Ovary (tissue), 10 donors: Measurements from ENCODE around the gene IFNE. TPM values are rescaled to one million over a fixed set of nuclear protein-coding genes. Genes with fewer than 3 reads are reported as not detected.

Experiments used
- DNase-seq, 5 donors: peaks; one replicate each; pipeline ENCODE4 v3.0.0-alpha.2; 2019 to 2020
- H3K27ac ChIP-seq, 2 donors: fragments of 200-600 bp; one replicate each; pipeline versions ENCODE4 v1.5.1 to v1.8.0; 2019 to 2022
- H3K27me3 ChIP-seq: fragments of 200-600 bp; one replicate; pipeline ENCODE4 v1.8.0; 2022
- H3K36me3 ChIP-seq: fragments of 200-600 bp; sonication (generic); one replicate; pipeline ENCODE4 v1.5.1; 2019
- H3K4me1 ChIP-seq: one replicate; pipeline ENCODE4 v1.8.1; 2013; ENCODE audit warnings: mild to moderate bottlenecking, moderate library complexity; ENCODE audit not compliant: insufficient read depth
- H3K4me3 ChIP-seq: fragments of 200-600 bp; sonication (generic); one replicate; pipeline ENCODE4 v1.5.1; 2017
- H3K9me3 ChIP-seq, 2 donors: fragments of 200-600 bp in 1 of 2; sonication (generic) in 1 of 2; one replicate each; pipeline versions ENCODE4 v1.5.1 to v1.8.1; 2013 to 2019; ENCODE audit warnings: mild to moderate bottlenecking in 1 of 2, moderate library complexity in 1 of 2
- CTCF ChIP-seq, 3 donors: fragments of 450-650 bp in 2 of 3; fragments of 200-600 bp in 1 of 3; IDR thresholded peaks; one replicate each; pipeline versions ENCODE4 v1.5.1 to v1.8.0; 2016 to 2022; ENCODE audit warnings: antibody characterized with exemption in 3 of 3, mild to moderate bottlenecking in 1 of 3
- EP300 ChIP-seq: sonication (generic); formaldehyde crosslinking; IDR thresholded peaks from one replicate; pipeline ENCODE4 v1.6.1; 2017; ENCODE audit warnings: antibody characterized with exemption
- POLR2A ChIP-seq: fragments of 450-650 bp; IDR thresholded peaks from one replicate; pipeline ENCODE4 v1.6.1; 2017; ENCODE audit warnings: antibody characterized with exemption, mild to moderate bottlenecking, moderate library complexity
- WGBS, 3 donors: extraction: QIAGEN DNeasy Blood & Tissue Kit in 1 of 3; methylation state at CpG; one replicate each; pipeline versions ENCODE4 v1.1.5 to v1.1.7; 2013 to 2017; 5-methylcytosine and 5-hydroxymethylcytosine counted together
- intact Hi-C, 4 donors: fragments of 100-400 bp; cut with DNase I; formaldehyde crosslinking; loops; one replicate each; pipeline versions ENCODE4 v1.11.0 to v1.15.1; 2022 to 2023
- long read RNA-seq, 3 donors: library from polyadenylated mRNA in 2 of 3; unstranded in 2 of 3; transcript quantifications; one replicate each; pipeline ENCODE4 v2.0.0 and lab custom pipeline, GENCODE V29; 2021 to 2026
- polyA plus RNA-seq, 2 donors: library from polyadenylated mRNA; stranded (reverse); fragments of 200-250 nt in 1 of 2; fragments of 350-450 nt in 1 of 2; fragmentation: Illumina TruSeq in 1 of 2; extraction: RNeasy Lipid Tissue Mini Kit (QIAGEN cat#74804) in 1 of 2; gene quantifications; one replicate each; pipeline ENCODE4 v1.2.3, GENCODE V29; 2013 to 2014
- total RNA-seq, 7 donors: library from RNA; depleted of rRNA in 2 of 7; stranded (reverse); fragments of >200 nt in 2 of 7; fragmentation: NEBNext Ultra II Directional in 3 of 7; extraction: Animal tissue kit (Norgen Biotek cat#: 25700) in 3 of 7; gene quantifications; one replicate each; pipeline versions ENCODE4 v1.1.0 to v1.2.4, GENCODE V29; 2016 to 2023
- donor health status: DM: no; HTN: no; CAD: no; lungs with moderate emphysema.
- donor health status: DM: no; HTN: no; CAD: no.
- donor health status: Bipolar disorder and iron deficiency.
- donor health status: DM: yes; HTN: yes; CAD: no.
- donor health status: DM: no; HTN: no; CAD: no.
- donor health status: DM: yes; HTN: yes; CAD: no.

IFNE gene
- total RNA-seq (under 1 TPM in 1 of 7 donors, not detected in 6; 0.34 TPM), polyA plus RNA-seq (not detected)
- long read RNA-seq, donor 1, result 0 reads
- long read RNA-seq, donor 2, result 0 reads
- long read RNA-seq, donor 3, result 0 reads

- Histone ChIP-seq H3K4me3 (no peak within 1 kb of the TSS), H3K27me3 (no peaks in the 10 kb centered on the region), H3K9me3 (no peaks in the 10 kb centered on the region), H3K27ac (no peak within 1 kb of the TSS), H3K4me1 (no peaks in the 10 kb centered on the region), H3K36me3 (no peaks in the 10 kb centered on the region)
- intact Hi-C loops, result no loop called here
- TF ChIP-seq POLR2A (no peak), EP300 (no peak), CTCF (IDR thresholded peaks at IDR 0.05) (no peak)
- 90 to 93% (median 91%) methylated on average over 2 of the region's 2 CpGs for WGBS, 3 donors
- no peak for DNase-seq
Observed at GRCh38 chr9:21482213-21482612, at the start of gene IFNE. TSS of gene IFNE (minus strand) at chr9:21482313. CDS start at chr9:21481694, 619 bp downstream.

- intact Hi-C loops, result no loop called here
- no peaks in the 10 kb centered on the region for H3K27me3 ChIP-seq
- no peak overlapping the region for H3K4me3 ChIP-seq
- no peaks in the 10 kb centered on the region for H3K4me1 ChIP-seq
- DNase-seq, result peak in 1 of 5 donors; percentile 3
- H3K27ac ChIP-seq, result no peak overlapping the region
- no peaks in the 10 kb centered on the region for H3K36me3 ChIP-seq
- 77 to 85% (median 80%) methylated on average over 8 to 9 of the region's 9 CpGs for WGBS, 3 donors
- H3K9me3 ChIP-seq, result peaks cover 0 to 3% of the 10 kb centered on the region in 2 donors
- no peak for TF ChIP-seq POLR2A
- no peak for TF ChIP-seq CTCF (IDR thresholded peaks at IDR 0.05)
Observed at GRCh38 chr9:21528123-21528808, 46.2 kb upstream of the IFNE start.

GRCh38 chr9:21527579-21527978 is 45.5 kb upstream of the IFNE start:
- no peak for TF ChIP-seq CTCF (IDR thresholded peaks at IDR 0.05)
- no peak for TF ChIP-seq POLR2A
- no peak for TF ChIP-seq EP300
- no peak for DNase-seq
- WGBS, 3 donors, result 63 to 82% (median 76%) methylated on average over 2 of the region's 2 CpGs
- peaks cover 0 to 3% of the 10 kb centered on the region in 2 donors for H3K9me3 ChIP-seq
- intact Hi-C loops, result no loop called here
- no peaks in the 10 kb centered on the region for H3K4me1 ChIP-seq
- H3K36me3 ChIP-seq, result no peaks in the 10 kb centered on the region
- H3K27me3 ChIP-seq, result no peaks in the 10 kb centered on the region
- no peak overlapping the region for H3K27ac ChIP-seq
- no peak overlapping the region for H3K4me3 ChIP-seq

- H3K4me1 ChIP-seq, result no peaks in the 10 kb centered on the region
- intact Hi-C loops, result no loop called here
- H3K9me3 ChIP-seq, result peaks cover 0 to 3% of the 10 kb centered on the region in 2 donors
- TF ChIP-seq CTCF (IDR thresholded peaks at IDR 0.05) (no peak), POLR2A (no peak), EP300 (no peak)
- H3K27ac ChIP-seq, result no peak overlapping the region
- no peak overlapping the region for H3K4me3 ChIP-seq
- no peaks in the 10 kb centered on the region for H3K27me3 ChIP-seq
- 91 to 95% (median 92%) methylated on average over 5 of the region's 5 CpGs for WGBS, 3 donors
- no peak for DNase-seq
- H3K36me3 ChIP-seq, result no peaks in the 10 kb centered on the region
Observed at GRCh38 chr9:21525174-21525573, 43.1 kb upstream of the IFNE start.
